Right renal pelvis (tissue), 4 donors: ENCODE data around the gene LBH. TPM values are rescaled to one million over a fixed set of nuclear protein-coding genes. Genes with fewer than 3 reads are reported as not detected.
"Not testable (repeated sequence)": the region's sequence is repeated elsewhere in the genome, so short reads cannot be mapped to it uniquely, and the experiment has no call there.

Experiments used
- DNase-seq, 4 donors: peaks; one replicate each; pipeline ENCODE4 v3.0.0-alpha.2; 2013; ENCODE audit warnings: low read depth in 4 of 4, low spot score in 3 of 4, missing footprints in 1 of 4
- polyA plus RNA-seq, 4 donors: library from polyadenylated mRNA; unstranded; fragments of 120-200 nt; gene quantifications; one replicate each; pipeline ENCODE4 v1.2.1, GENCODE V29; 2013; ENCODE audit not compliant: insufficient read length in 4 of 4

Gene LBH
- polyA plus RNA-seq, 4 donors: 106 to 126 (median 113) TPM

- no peak for DNase-seq
Measured at GRCh38 chr2:30254685-30255001, 23.3 kb downstream of the LBH start.

GRCh38 chr2:30255026-30255425, 23.7 kb downstream of the LBH start:
- DNase-seq: no peak

- no peak for DNase-seq
Measured at GRCh38 chr2:30255466-30256408, 24.4 kb downstream of the LBH start.

DNA sequence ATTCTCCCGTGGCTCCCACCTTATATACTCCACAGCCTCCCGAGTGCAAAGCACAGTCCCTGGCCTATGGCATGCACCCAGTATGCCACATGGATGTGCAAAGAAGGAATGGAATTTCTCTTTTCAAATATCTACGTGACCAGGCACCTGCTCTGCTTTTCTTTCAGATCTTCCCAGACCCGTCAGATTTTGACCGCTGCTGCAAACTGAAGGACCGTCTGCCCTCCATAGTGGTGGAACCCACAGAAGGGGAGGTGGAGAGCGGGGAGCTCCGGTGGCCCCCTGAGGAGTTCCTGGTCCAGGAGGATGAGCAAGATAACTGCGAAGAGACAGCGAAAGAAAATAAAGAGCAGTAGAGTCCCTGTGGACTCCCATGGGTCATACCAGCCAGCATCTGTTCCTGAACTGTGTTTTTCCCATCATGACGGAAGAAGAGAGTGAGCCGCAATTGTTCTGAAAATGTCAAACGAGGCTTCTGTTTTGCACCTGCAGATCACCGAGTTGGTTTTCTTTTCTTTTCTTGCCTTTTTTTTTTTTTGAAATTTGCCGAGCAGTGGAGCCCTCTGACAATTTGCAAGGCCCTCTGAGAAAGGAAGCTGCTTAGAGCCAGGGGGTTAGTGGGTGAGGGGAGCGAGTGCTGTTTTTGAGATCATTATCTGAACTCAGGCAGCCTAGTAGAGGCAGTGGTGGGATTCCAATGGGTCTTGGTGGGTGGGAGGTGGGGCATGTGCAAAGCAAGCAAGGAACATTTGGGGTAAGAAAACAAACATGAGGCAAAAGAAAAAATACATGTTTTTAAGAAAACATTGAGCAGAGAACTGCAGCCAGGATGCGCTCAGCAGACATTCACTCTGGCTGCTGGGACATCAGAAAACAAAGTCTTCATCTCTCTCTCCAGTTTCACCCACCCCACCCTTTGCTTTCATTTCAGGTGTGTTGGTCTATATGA, 26.2 kb downstream of the LBH start:
- DNase-seq: no peak

DNA sequence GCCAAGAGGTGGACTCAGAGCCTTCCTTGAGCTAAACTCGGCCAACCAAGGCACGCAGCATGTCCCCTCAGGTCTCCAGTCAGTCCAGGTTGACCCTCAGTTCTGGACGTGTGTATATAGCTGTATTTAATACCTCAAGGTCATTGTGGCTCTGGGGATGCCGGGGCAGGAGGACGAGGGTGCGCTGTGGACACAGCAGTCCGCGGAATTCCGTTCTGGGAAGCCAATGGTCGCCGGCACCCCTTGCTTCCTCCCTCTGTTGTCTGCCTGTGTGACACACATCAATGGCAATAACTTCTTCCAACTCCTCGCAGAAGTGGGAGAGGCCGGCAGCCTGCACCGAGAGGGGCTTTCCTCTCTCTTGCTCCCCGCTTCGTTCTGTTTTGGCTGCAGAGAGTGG, 27.7 kb downstream of the LBH start:
- DNase-seq: no peak

DNA sequence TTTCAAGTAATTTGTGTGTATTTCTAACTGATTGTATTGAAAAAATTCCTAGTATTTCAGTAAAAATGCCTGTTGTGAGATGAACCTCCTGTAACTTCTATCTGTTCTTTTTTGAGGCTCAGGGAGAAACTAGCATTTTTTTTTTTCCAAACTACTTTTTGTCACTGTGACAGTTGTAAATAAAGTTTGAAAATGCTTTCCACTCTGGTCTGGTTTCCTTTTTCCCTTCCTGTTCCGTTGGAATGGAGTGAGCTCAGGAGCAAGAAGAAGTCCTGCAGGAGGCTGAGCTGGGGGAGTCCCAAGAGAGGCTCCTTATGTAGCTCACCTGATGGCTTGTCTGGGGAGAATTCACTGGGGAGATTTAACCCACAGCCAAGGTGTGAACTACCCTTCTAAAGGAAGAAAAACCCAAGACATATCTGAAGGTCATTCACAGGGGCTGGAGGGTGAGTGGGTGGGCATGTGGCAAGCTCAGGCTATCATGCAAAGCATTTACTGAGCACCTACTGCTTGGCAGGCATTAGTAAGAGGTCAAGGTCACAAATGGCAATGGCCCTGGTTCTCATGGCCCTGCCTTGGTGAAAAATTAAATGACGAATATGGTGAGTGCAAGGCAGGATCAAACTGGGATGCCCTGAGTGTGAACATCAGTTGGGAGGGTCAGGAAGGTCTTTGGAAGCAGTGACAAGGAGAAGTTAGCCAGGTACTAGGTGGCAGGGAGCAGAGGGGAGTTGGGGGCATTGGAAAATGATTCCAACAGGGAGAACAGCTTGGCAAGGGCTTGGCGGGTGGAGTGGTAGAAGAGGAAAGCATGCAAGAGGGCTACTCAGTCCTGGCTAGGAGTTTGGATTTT, 28.7 kb downstream of the LBH start:
- DNase-seq: no peak

DNA sequence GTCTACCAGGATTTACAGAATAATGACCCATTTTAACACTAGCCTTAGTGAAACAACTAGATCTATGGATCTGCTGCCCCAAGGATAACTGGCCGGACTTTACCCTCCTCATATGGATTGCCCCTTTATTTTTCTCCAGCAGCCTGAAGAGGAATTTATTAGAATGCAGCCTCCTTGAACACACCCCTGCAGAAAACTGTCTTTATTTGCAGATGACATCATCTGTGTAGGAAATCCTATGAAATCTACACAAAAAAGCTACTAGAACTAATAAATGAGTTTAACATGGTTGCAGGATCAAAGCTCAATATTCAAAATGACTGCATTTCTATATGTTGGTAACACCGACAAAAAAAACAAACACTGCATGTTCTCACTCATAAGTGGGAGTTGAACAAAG, 29.6 kb downstream of the LBH start:
- DNase-seq: no peak

DNA sequence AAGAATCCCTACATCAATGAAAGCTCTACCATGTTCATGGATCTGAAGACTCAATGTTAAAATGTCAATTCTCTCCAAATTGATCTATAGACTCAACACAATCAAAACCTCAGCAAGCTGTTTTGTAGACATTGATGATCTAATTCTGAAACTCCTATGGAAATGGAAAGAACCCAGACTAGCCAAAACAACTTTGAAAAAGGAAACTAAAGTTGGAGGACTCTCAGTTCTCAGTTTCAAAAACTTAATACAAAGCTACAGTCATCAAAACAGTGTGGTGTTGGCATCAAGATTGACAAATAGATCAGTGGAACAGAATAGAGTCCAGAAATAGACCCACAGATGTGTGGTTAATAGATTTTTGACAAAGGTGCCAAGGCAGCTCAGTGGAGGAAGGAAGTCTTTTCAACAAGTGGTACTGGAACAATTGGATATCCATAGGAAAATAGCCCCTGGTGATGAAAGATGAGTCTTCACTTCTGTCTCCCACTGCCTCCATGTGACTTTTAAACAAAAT, 30.4 kb downstream of the LBH start:
- no peak for DNase-seq

- DNase-seq: no peak
Measured at GRCh38 chr2:30262716-30263309, 31.5 kb downstream of the LBH start.

DNA sequence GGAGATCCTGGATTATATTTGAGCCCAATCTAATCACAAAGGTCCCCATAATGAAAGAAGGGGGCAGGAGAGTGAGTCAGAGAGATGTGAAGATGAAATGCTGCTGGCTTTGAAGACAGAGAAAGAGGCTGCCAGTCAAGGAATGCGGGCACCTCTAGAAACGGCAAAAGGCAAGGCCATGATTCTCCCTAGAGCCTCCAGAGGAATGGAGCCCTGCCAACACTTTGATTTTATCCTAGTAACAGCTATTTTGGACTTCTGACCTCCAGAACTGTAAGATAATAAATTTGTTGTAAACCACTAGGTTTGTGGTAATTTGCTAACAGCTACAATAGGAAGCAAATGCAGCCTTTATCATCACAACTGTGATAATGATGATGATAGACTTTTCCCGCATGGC, 32.9 kb downstream of the LBH start:
- DNase-seq: no peak

DNA sequence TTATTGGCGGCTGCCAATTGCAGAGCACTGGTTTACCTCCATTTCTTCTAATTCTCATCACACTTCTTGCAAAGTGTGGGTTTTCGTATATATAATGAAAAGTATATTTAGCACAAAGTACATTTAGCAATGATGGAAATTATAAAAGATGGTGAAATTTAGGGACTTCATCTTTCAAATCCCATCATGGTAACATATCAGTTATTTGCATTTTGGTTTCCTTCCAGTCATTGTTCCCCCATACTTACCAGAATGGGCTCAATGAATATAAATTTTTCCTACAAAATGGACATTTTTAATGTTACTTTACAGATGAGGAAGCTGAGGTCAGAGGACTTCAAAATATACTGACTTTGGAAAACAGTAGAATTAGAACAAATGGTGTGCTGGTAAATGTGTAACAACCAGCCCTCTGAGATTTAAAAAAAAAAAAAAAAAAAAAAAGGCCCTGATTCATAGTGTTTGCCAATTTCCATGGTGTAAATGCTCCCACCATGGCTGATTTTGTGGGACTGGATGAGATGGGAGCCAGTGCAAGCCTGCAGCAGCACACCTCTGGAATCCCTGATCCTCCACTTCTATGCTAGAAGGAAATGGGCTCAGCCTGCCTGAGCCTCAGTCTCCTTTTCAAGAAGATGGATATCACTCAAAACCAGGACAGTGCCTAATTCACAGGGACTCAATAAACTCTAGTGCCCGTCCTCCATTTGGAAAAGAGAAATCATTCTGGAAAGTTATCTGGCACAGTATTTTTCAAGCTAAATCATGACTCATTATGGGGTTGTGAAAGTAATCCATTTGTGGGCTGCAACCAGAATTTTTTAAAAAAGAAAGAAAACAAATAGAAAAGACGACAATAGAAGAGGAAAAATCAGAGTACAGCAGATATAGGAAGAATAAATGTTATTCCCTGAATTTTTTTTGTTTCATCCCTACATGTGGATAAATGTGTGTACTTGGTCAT, 34.0 kb downstream of the LBH start:
- DNase-seq: no peak

DNA sequence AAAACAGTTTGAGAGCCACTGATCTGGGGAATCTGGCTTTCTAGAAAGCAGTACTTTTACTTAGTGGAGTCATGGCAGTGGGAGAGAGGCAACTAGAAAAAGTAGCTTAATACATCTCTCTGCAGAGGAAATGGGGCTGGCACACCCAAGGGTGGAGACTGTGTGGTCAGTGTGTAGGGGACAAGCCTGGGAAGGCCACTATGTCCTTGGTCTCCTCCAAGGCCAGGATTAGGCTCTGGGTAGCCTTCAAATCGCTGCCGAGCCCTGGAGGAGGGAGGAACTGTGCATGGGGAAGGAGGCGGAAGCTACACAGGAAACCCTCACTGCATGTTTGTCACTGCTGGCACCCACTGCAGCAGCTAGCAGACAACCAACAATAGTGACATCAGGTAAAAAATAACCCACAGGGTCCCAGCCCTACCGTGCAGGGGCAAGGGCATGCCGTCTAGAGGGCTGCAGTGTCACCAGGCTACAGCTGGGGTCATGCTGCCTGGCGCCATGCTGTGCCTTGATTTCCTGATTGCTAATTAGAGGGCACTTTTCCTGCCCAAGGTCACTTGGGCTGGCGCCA, 34.8 kb downstream of the LBH start:
- no peak for DNase-seq

DNA sequence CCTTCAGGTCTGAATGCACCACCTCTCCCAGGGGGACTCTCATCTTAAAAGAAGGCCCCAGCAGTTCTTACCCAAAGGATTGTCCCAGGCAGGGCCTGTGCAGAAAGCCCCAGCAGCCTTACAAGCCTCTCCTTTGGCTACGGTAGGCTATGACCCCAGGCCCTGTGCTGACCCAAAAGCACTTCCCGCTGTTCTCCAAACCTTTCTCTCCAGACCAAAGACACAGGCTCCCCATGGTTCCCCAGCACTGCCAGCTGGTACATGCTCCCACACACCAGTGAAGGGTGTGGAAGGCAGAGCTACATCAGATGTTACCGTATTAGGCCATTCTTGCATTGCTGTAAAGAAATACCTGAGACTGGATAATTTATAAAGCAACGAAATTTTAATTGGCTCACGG, 35.4 kb downstream of the LBH start:
- DNase-seq: no peak

GRCh38 chr2:30267161-30267975, 36.0 kb downstream of the LBH start:
- DNase-seq: no peak

GRCh38 chr2:30268296-30268871, 37.0 kb downstream of the LBH start:
- no peak for DNase-seq

DNA sequence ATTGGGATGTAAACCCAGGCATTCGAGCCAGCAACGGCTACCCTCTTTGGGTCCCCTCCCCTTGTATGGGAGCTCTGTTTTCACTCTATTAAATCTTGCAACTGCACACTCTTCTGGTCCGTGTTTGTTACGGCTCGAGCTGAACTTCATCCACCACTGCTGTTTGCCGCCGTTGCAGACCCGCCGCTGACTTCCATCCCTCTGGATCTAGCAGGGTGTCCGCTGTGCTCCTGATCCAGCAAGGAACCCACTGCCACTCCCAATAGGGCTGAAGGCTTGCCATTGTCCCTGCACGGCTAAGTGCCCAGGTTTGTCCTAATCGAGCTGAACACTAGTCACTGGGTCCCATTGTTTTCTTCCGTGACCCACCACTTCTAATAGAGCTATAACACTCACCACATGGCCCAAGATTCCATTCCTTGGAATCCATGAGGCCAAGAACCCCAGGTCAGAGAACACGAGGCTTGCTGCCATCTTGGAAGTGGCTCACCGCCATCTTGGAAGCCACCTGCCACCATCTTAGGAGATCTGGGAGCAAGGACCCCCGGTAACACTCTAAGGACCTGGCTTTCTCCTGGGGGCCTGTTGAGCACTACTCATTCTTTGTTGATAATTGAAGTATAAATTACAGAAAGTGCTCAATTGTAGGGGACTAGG, 37.9 kb downstream of the LBH start:
- not testable (repeated sequence) for DNase-seq

DNA sequence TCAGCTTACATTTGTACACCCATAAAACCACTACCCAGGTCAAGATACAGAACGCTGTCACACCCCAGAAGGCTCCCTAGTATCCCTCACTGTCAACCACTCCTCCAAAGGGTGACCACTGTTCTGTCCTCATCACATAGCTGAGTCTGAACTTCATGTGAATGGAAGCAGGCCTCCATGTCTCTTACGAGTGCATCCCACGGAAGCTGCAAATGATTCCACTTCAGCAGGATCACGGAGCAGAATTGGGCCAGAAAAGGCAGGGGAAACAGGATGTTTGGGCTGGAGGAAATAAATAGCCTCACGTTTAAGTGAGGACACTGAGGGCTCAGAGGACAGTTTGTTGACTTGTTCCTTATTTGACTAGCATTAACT, 38.4 kb downstream of the LBH start:
- DNase-seq: no peak
